HG03095 (cell line): ENCODE results near the gene ATG10.
"Not testable (repeated sequence)": the region's sequence is repeated elsewhere in the genome, so short reads cannot be mapped to it uniquely, and the experiment has no call there.

Experiments
- ATAC-seq: cut with Tn5 transposase; IDR thresholded peaks from one replicate; pipeline ENCODE4 v1.9.1; 2021; ENCODE audit warnings: moderate library complexity; ENCODE audit not compliant: unreplicated experiment

The ATG10 gene

DNA sequence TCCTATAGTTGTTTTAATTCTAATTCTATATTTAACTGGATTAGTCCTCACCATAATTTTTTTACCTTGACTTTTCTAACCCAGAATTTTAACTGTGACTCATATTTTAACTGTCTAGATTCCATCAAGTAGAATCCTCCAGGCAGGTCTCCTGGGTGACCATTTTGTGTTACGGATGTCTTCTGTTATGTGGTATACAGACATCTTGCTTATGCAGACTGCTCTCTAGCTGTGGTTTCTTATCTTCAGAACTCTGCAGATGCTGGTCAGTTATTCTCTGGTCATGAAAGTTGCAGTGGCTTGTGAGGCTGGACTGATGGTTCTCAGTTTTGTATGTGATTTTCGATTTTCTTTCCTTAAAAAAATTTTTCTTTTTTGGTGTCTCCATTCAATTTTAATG lies 139.4 kb downstream of the ATG10 start:
- peak; percentile 82 for ATAC-seq

DNA sequence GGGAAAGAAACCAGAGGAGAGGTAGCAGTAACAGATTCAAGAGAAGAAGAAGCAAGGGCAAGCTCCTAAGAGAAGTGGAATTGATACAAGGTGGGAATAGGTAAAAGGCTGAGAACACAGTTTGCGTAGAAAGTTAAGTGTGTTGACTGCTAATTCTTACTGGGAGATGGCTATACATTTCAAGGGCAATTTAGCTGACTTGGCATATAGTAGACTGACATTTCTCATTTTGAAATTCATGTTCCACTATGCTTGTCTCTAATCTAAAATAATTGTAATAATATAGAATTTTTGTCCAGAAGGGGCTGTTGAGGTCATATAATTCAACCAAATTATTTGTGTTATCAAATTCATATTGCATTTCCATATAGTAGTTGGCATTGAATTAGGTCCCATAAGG lies 144.0 kb downstream of the ATG10 start:
- ATAC-seq: no peak

DNA sequence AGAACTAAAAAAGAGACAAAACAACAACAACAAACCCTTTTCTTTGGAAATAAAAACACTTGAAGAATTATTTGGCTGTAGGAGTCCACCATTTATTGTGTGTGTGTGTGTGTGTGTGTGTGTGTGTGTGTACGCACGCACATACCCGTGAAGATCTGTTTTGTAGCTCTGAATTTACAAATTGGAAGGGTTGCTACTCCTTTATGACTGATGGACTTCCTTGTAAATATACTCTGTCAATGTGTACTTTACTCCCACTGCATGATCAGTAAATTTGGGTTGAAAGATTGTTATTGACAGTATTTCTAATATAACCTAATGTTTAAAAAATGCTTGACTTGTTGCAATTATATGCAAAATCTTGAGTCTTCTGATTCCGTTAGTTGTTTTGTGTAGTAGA lies 148.1 kb downstream of the ATG10 start:
- no peak for ATAC-seq

DNA sequence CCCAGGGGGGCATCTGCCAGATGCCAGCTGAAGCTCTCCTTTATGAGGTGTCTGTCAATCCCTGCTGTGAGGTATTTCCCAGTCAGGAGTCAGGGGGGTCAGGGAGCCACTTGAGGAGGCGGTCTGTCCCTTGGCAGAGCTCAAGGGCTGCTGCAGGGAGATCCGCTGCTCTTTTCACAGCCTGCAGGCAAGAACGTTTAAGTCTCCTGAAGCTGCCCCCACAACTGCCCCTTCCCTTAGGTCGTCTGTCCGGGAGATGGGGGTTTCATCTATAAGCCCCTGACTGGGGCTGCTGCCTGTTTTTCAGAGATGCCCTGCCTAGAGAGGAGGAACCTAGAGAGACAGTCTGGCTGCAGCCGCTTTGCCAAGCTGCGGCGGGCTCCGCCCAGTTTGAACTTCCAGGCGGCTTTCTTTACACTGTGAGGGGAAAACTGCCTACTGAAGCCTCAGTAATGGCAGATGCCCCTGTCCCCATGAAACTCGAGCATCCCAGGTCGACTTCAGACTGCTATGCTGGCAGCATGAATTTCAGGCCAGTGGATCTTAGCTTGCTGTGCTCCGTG lies 158.0 kb downstream of the ATG10 start:
- ATAC-seq: no peak

DNA sequence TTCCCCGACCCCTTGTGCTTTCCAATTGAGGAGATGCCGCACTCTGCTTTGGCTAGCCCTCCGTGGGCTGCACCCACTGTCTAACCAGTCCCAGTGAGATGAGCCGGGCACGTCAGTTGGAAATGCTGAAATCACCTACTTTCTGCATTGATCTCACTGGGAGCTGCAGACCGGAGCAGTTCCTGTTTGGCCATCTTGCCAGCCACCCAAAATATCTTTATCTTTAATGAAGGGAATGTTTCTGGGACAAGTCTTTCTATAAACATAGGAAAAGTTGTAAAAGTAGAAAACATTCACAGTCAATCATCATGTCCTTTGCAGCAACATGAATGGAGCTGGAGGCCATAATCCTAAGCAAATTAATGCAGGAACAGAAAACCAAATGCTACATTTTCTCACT lies 158.8 kb downstream of the ATG10 start:
- ATAC-seq: no peak

DNA sequence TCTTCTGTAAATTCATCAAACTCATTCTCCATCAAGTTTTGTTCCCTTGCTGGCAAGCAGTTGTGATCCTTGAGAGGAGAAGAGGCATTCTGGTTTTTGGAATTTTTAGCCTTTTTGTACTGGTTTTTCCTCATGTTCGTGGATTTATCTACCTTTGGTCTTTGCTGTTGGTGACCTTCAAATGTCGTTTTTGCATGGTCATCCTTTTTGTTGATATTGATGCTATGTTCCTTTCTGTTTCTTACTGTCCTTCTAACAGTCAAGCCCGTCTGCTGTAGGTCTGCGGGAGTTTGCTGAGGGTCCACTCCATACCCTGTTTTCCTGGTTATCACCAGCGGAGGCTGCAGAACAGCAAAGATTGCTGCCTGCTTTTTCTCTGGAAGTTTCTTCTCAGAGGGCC lies 165.4 kb downstream of the ATG10 start:
- no peak for ATAC-seq

DNA sequence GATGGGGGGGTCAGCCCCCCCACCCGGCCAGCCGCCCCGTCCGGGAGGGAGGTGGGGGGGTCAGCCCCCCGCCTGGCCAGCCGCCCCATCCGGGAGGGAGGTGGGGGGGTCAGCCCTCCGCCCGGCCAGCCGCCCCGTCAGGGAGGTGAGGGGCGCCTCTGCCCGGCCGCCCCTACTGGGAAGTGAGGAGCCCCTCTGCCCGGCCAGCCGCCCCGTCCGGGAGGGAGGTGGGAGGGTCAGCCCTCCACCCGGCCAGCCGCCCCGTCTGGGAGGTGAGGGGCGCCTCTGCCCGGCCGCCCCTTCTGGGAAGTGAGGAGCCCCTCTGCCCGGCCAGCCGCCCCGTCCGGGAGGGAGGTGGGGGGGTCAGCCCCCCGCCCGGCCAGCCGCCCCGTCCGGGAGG lies 168.0 kb downstream of the ATG10 start:
- ATAC-seq: not testable (repeated sequence)

DNA sequence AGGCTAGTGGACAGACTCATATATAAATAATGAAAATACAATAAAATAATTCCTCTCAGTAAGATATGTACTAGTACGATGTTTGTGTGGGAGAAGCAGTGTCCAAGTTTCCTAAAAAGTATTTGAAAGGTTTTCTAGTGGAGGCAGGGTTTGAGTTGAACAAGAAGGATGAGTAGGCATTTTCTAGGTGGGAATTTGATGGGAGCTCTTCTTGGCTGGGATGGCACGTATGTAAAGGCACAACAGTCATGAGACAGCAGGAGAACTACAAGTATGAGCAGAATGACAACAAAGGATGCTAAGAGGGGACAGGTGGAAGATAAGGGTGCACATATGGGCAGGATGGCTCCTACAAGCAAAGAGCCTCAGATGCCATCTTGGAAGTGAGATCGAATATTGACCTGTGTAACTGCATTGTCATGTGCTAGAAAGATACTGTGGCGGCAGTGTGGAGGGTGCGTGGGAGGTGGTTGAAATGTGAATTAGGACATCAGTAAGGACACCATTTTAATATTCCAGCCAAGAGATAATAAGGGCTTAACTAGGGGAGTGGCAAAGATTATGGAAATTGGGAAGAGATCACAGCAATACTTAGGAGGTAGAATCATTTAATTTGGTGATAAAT lies 170.5 kb downstream of the ATG10 start:
- no peak for ATAC-seq

DNA sequence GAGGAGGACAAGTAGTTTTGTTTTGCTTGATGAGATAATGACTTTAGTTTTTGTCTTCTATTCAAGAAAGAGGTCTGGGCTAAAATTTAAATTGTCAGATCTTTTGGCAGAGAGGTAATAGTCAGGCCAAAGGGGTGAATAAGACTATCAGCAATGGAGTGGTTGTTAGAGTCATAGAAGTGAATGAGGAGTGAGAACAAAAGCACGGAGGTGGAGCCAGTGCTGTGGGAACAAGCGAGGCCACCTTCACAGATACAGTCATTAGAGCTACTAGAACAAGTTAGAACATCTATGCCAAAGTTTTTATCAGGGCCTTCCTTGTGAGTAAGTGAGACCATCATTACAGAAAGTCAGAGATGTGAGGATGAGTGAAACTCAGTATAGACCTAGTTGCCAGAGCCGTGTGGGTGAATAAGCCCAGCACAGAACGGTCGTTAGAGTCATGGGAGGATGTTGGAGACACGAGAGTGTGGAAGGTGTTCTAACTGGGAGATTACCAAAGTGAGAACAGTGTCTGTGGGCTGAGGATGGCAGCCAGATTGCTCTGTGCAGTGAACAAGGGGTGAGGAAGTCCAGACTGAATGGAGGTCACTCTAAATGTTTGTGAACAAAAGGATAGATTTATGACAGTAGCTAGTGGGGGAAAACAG lies 171.2 kb downstream of the ATG10 start:
- no peak for ATAC-seq

DNA sequence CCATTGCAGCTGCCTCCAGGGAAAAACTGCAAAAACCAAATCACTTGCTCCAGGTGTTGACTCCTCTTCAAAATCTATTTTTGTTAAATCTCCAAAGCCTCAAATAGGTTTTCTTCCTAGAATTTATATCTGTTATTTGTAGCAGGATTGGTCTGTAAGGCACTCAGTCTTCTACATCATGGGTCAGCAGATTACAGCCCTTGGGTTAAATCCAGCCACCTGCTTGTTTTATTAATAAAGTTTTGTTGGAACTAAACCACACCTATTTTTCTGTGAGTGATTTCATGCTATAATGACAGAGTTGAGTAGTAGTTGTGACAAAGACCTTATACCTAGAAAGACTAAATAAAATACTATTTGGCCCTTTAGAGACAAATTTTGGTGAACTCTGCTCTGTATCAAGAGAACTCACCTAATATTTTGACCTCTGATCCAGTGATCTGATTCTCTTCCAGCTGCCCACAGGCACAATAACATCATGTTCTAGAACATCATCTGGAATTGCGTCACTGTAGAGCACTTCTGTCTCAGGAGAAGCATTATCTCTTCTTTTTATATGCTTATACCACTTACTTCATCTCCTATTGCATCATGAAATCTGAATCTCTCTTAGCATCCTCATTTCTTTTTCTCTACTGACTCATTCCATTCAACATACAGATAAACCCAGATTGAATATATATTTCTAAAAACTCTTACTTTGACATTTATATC lies 176.2 kb downstream of the ATG10 start:
- ATAC-seq: no peak

DNA sequence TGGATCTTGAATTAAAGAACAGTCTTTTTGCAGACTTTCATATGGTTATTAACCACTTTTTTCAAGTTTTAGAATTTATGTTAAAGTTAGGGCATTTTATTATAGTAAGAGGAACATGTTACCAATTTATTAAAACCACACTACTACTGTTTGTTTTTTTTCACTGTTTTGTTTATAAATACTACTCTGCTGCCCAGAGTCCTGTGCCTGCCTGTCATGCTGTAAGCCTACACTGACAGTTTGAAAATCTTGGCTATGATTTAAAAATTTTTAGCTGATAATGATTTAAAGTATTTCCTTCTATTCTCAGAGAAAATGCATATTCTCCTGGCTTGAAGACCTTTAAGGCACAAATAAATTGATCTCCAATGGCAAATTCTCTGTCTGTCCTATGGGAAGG lies 177.6 kb downstream of the ATG10 start:
- ATAC-seq: no peak

DNA sequence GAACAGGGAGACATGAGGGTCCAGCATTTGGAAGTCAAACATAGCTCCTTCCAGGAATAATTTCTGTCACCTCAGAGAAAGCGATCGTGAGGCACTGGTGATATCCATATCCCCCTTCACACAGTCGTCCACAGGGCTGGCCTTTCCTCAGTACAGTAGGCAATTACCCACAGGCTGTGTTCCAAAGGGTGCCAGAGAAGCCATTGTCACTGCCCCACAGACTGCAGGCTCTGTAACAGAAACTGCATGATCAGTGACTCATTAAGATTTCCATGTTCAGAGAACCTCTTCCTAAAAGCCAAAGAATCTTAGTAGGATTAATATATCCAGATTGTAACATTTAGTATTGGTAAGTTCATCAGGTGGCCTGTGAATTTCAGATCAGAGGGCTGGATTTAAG lies 178.7 kb downstream of the ATG10 start:
- no peak for ATAC-seq

DNA sequence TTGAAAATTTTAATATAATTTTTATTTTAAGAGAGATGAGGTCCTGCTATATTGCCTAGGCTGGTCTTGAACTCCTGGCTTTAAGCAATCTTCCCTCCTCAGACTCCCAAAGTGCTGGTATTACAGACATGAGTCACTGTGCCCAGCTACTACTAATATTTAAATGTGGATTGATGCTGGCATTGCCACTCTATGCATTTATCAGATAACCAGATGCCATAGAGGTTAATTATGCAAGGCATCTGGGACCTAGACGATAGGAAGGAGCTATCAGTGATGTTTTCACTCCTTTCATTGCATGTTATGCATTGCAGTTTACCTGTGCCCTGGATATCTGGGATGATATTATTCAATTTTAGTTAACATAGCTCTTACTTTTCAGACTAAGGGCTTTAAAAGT lies 179.4 kb downstream of the ATG10 start:
- no peak for ATAC-seq

DNA sequence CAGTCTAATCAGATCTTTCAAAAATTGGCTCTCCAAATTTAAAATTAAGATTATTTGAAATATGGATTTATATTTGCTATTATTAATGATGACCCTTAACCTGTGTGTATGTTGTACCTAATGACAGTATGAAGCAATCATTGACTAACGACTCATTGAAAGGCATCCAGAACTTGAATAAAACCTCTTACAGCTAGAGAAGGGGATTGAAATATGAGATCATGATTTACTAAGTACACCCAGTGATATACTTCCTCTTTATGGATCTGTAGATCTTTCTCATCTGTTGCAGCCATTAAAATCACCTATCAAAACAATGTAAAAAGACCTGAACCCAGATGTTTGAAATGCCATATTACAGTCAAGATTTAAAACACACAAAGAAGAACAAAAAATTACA lies 179.8 kb downstream of the ATG10 start:
- no peak for ATAC-seq

DNA sequence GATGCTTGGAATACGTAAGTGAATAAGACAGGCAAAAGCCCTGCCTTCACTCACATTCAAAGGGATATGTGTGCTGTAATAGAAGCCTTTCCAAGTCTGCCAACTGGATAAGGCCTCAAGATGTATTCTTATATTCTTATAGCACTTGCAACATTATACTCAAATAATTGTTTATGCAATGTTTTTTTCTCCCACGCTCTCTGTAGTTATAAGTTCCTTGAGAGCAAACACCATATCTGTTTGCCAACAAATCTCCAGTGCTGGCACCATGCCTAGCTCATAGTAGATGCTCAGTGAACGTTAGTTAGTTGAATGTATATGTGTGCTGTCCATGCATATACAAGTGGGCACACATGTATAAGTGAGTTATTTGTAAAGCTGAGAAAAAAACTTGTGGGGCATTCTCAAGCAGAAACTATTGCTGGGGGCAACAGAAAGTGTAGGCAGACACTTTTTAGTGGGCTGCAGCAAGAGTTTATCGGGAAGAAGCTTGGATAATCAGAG lies 181.2 kb downstream of the ATG10 start:
- no peak for ATAC-seq

DNA sequence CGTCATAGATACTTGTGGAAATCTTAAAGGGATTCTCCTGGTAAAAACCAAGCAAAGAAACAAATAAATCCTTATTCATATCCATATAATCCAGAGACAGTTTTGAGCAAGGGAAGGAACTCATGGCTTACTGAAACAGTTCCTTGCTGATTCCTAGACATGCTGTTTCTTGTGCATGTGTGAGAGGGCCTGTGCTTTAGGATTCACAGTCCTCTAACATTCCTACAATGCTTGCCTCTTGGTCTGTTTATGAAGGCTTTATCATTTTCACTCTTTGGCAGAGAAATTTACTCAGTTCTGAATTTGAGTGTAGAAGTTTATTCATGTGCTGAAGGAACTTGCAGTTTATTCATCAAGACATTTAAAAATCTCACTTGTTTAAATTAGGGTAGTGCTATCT lies 183.0 kb downstream of the ATG10 start:
- ATAC-seq: no peak

DNA sequence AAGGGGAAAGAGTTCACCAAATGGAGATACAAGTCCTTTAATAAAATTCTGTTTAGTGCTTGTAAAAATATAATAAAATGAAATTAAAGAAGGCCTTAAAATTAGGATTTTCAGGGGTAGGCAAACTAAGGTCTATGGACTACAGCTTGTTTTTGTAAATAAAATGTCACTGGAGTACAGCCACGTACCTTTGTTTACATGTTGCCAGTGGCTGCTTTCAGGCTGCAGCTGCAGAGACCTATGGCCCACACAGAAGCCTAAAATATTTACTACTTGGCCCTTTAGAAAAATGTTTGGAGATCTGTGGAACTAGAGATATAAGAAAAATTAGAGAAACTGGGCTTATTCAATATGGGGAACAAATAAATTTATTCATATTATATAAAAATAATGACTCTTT lies 183.5 kb downstream of the ATG10 start:
- ATAC-seq: no peak

DNA sequence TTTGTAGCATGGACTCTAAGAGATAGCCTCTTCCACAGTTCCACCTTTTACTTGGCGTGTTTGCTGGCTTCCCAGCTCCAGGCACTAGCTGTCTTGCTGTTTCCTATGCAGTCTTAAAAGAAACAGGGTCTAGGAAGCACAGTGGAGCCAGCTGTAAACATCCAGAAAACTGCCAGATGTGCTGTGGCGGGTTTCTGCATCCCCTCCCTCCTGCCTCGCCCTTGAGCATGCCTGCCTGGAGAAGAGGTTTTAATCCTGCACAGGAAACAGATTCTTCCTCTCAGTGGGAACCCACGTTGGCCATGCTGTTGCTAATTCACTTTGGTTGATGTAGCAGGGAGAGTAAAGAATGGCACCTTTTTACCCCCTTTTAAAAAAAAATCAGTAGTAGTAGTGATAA lies 185.1 kb downstream of the ATG10 start:
- ATAC-seq: no peak

DNA sequence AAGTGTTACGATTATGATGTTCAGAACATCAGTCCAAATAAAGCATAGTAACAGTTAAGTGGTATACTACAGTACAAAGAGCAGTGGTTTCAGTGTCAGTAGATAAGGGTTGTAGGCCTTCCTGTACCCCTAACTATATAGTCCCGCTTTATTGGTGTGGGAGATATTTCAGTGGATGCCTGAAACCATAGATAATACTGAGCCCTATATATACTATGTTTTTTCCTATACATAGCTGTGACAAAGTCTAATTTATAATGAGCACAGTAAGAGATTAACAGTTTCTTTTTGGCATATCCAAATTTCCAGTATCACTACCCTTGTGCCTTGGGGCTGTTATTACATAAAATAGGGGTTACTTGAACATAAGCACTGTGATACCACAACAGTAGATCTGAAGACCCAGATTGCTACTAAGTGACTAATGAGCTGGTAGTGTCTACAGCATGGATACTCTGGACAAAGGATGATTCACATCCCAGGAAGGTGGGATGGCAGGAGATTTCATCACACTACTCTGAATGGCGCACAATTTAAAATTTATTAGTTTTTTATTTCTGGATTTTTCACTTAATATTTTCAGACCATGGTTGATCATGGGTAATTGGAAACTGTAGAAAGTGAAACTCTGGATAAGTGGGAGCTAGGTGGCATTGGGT lies 187.1 kb downstream of the ATG10 start:
- no peak for ATAC-seq

DNA sequence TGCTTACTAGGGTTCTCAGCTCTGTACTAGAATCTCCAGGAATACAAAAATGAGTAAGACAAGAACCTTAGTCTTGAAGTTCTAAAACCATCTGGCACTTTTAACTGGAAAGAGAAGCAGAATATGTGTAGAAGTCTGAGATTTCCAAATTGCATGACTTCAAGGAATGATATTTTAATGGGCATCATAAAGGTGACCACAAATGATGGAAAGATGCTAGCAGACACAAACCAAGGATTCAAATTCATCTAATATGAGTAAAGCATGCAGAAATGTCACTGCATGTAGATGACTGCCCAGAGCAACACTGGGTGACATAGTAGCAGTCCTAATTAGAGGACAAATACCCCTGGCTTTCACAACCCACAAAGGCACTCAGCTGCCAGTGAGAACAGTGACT lies 189.1 kb downstream of the ATG10 start:
- no peak for ATAC-seq

DNA sequence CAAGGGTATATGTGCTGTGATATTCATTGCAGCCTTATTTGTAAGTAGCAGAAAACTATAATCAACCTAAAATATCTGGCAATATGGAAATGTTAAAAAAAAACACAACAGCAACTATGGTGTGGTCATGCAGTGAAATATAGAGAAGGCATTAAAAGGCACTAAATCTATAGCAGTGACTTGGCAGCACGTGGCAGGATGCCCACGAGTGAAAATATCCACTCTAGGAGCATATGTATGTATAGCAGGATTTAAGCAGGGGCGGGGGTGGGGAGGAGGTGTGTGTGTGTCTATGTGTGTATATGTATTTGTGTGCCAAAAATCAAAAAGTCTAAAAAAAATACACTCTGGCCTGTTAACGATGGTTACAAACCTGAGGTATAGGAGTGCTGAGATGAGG lies 190.8 kb downstream of the ATG10 start:
- ATAC-seq: no peak
